ENCODE measurements around the gene CLDN12. TPM values are rescaled to one million over a fixed set of nuclear protein-coding genes. Genes with fewer than 3 reads are reported as not detected.

Gene CLDN12
- polyA plus RNA-seq, 2 of the 4 experiments (the other 2 are of a cell fraction): 19.9 to 51.3 TPM

DNA sequence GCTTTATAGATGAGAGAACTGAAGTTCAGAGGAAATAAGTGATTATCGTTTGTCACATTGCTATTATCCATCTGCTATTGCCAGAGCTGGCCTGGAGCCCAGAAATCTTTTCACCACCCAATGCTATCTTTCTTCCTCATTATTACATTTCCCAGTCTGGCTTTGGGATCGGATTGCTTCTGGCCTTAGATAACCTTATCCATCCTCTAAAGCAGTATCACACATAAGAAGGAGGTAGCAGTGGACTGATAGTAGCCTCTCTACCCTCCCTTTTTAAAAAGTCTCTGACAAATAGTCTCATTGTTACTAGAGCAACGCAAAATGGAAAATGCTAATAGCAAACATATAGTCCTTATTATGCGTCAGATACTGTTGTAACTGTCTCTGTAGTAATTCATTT, 1.3 kb upstream of the CLDN12 start:
- POLR2A ChIA-PET: interaction anchor here (1.3 kb wide), 1 partner anchor 56 kb away, joined by 3 read pairs; the partner anchor contains the start of gene GTPBP10
- 57% methylated on average over 4 of the region's 4 CpGs for WGBS (ENCODE audit: missing lambda C conversion rate)
- H3K4me2 ChIP-seq: no peak overlapping the region
- H3K4me1 ChIP-seq: peaks cover 10% of the 10 kb centered on the region; the same call in 2 of the 3 replicates
- ATAC-seq (no peak), FAIRE-seq (no peak), DNase-seq (ENCODE audit: low read depth in 1 of 2, low spot score in 1 of 2) (no peak)
- CTCF ChIA-PET: no interaction called here
- TF ChIP-seq CEBPB (IDR thresholded peaks at IDR 0.05): no peak
- H3K4me3 ChIP-seq: no peak overlapping the region
- H3K9me3 ChIP-seq: peaks cover 22% of the 10 kb centered on the region; the same call in 2 of the 3 replicates
- H3K27ac ChIP-seq: no peak overlapping the region

DNA sequence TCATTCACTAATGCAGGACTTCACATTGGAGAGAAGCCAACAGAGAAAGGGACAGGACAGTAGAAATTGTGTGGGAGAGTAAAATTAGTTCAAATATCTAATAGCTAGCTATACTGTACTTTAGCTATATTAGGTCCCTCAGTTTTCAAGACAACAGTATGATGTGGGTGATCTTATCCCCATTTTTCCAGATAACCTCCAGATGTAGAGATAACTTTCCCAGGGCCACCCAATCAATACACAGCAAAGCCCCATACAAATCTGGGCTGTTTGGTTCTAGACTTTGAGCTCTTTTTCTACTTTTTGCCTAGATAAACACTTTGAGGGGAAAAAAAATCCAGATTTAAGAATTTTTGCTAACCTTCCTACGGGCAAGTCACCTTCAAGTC, 482 bp upstream of the CLDN12 start:
- Histone ChIP-seq H3K27ac (peak overlapping the region; percentile 91 to 92), H3K4me2 (peak overlapping the region; percentile 86), H3K4me1 (peaks cover 10% of the 10 kb centered on the region; the same call in 2 of the 3 replicates), H3K4me3 (peak overlapping the region; percentile 88), H3K9me3 (peaks cover 19% of the 10 kb centered on the region; the same call in 2 of the 3 replicates)
- POLR2A ChIA-PET: no interaction called here
- DNase-seq (ENCODE audit: low read depth in 1 of 2, low spot score in 1 of 2) (no peak), FAIRE-seq (no peak), ATAC-seq (peak in 1 of 2 experiments; percentile 15; a peak in 1 of 6 replicates)
- TF ChIP-seq JUN (IDR thresholded peaks at IDR 0.05) (no peak), FOXS1 (CRISPR knock-in tag; IDR thresholded peaks at IDR 0.05) (no peak), MAZ (IDR thresholded peaks at IDR 0.05; ENCODE audit: borderline replicate concordance, low read depth, low read length) (no peak), PHF8 (IDR thresholded peaks at IDR 0.05; ENCODE audit: borderline replicate concordance, low read depth) (no peak)
- TF ChIP-seq, protein P1, sequence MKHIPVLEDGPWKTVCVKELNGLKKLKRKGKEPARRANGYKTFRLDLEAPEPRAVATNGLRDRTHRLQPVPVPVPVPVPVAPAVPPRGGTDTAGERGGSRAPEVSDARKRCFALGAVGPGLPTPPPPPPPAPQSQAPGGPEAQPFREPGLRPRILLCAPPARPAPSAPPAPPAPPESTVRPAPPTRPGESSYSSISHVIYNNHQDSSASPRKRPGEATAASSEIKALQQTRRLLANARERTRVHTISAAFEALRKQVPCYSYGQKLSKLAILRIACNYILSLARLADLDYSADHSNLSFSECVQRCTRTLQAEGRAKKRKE (CRISPR knock-in tag; IDR thresholded peaks at IDR 0.05; ENCODE audit: low read depth): no peak
- WGBS (ENCODE audit: missing lambda C conversion rate): 10% methylated on average over 1 of the region's 1 CpG
- CTCF ChIA-PET: interaction anchor here (0.7 kb wide), 1 partner anchor 143 kb away, joined by 4 read pairs; no protein-coding TSS in a partner anchor

DNA sequence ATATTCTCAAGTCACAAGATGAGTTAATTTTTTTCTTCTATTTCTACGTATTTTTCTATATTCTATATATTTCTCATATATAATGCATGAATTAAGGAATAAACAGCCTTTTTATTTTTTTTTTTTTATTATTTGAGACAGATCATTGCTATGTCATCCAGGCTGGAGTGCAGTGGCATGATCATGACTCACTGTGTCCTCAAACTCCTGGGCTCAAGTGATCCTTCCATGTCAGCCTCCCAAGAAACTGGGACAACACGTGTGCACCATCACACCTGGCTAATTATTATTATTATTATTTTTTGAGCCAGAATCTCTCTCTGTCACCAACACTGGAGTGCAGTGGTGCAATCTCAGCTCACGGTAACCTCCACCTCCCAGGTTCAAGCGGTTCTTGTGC, 1.5 kb downstream of the CLDN12 start:
- H3K4me2 ChIP-seq: peak overlapping the region; percentile 86
- H3K9me3 ChIP-seq: peaks cover 7% of the 10 kb centered on the region; the same call in 2 of the 3 replicates
- H3K4me1 ChIP-seq: peaks cover 10% of the 10 kb centered on the region; the same call in 2 of the 3 replicates
- no peak overlapping the region for H3K4me3 ChIP-seq
- DNase-seq (ENCODE audit: low read depth in 1 of 2, low spot score in 1 of 2): no peak
- POLR2A ChIA-PET: no interaction called here
- TF ChIP-seq NR3C1 (IDR thresholded peaks at IDR 0.05): no peak
- no peak for TF ChIP-seq RFX5 (IDR thresholded peaks at IDR 0.05)
- TF ChIP-seq, protein P2, sequence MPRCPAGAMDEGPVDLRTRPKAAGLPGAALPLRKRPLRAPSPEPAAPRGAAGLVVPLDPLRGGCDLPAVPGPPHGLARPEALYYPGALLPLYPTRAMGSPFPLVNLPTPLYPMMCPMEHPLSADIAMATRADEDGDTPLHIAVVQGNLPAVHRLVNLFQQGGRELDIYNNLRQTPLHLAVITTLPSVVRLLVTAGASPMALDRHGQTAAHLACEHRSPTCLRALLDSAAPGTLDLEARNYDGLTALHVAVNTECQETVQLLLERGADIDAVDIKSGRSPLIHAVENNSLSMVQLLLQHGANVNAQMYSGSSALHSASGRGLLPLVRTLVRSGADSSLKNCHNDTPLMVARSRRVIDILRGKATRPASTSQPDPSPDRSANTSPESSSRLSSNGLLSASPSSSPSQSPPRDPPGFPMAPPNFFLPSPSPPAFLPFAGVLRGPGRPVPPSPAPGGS (IDR thresholded peaks at IDR 0.05): no peak
- no peak for TF ChIP-seq CHD2 (IDR thresholded peaks at IDR 0.05; ENCODE audit: low read length, partially characterized antibody)
- TF ChIP-seq MAZ (IDR thresholded peaks at IDR 0.05; ENCODE audit: borderline replicate concordance, low read depth, low read length): no peak
- no peak for TF ChIP-seq EP300 (IDR thresholded peaks at IDR 0.05)
- TF ChIP-seq, protein P3, sequence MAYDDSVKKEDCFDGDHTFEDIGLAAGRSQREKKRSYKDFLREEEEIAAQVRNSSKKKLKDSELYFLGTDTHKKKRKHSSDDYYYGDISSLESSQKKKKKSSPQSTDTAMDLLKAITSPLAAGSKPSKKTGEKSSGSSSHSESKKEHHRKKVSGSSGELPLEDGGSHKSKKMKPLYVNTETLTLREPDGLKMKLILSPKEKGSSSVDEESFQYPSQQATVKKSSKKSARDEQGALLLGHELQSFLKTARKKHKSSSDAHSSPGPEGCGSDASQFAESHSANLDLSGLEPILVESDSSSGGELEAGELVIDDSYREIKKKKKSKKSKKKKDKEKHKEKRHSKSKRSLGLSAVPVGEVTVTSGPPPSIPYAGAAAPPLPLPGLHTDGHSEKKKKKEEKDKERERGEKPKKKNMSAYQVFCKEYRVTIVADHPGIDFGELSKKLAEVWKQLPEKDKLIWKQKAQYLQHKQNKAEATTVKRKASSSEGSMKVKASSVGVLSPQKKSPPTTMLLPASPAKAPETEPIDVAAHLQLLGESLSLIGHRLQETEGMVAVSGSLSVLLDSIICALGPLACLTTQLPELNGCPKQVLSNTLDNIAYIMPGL (CRISPR knock-in tag; IDR thresholded peaks at IDR 0.05; ENCODE audit: borderline replicate concordance): no peak
- no peak for TF ChIP-seq FOSL2 (IDR thresholded peaks at IDR 0.05)
- TF ChIP-seq FOSL2 (CRISPR knock-in tag; IDR thresholded peaks at IDR 0.05): no peak
- no peak for TF ChIP-seq RAD21 (conservative IDR thresholded peaks at IDR 0.05 in 1 of 2, IDR thresholded peaks at IDR 0.05 in 1 of 2)
- TF ChIP-seq KDM1A (IDR thresholded peaks at IDR 0.05; ENCODE audit: low read depth): no peak
- TF ChIP-seq ZC3H11A (IDR thresholded peaks at IDR 0.05): no peak
- TF ChIP-seq, protein P4, sequence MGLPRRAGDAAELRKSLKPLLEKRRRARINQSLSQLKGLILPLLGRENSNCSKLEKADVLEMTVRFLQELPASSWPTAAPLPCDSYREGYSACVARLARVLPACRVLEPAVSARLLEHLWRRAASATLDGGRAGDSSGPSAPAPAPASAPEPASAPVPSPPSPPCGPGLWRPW (IDR thresholded peaks at IDR 0.05): no peak
- TF ChIP-seq, protein P5, sequence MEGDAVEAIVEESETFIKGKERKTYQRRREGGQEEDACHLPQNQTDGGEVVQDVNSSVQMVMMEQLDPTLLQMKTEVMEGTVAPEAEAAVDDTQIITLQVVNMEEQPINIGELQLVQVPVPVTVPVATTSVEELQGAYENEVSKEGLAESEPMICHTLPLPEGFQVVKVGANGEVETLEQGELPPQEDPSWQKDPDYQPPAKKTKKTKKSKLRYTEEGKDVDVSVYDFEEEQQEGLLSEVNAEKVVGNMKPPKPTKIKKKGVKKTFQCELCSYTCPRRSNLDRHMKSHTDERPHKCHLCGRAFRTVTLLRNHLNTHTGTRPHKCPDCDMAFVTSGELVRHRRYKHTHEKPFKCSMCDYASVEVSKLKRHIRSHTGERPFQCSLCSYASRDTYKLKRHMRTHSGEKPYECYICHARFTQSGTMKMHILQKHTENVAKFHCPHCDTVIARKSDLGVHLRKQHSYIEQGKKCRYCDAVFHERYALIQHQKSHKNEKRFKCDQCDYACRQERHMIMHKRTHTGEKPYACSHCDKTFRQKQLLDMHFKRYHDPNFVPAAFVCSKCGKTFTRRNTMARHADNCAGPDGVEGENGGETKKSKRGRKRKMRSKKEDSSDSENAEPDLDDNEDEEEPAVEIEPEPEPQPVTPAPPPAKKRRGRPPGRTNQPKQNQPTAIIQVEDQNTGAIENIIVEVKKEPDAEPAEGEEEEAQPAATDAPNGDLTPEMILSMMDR (IDR thresholded peaks at IDR 0.05): no peak
- no peak for TF ChIP-seq BHLHE40 (IDR thresholded peaks at IDR 0.05; ENCODE audit: low read depth, low read length)
- CTCF ChIA-PET: interaction anchor here (0.9 kb wide), 1 partner anchor 10 kb away, joined by 3 read pairs; no protein-coding TSS in a partner anchor
- no peak overlapping the region for H3K27ac ChIP-seq
- ATAC-seq: no peak
- 90% methylated on average over 4 of the region's 4 CpGs for WGBS (ENCODE audit: missing lambda C conversion rate)
- no peak for FAIRE-seq
